K562 (cell line): Measurements from ENCODE around the gene PPARD. TPM values are rescaled to one million over a fixed set of nuclear protein-coding genes. Genes with fewer than 3 reads are reported as not detected.

Source experiments
- ATAC-seq: fragments of 200-7000 bp; cut with Tn5 transposase; 3 replicates; pipeline ENCODE4 v1.9.1; 2020; ENCODE audit warnings: moderate library complexity
- BruUV-seq: library from RNA; stranded (reverse); fragments of 400-500 nt; replicated peaks from 2 replicates; lab custom pipeline; 2021; lab: Mats Ljungman, UMichigan
- CTCF ChIA-PET: fragments of 300-600 bp; formaldehyde crosslinking; extraction: SDS; loops from one replicate; lab custom pipeline; 2021; ENCODE audit warnings: low intra/inter-chr PET ratio; lab: Yijun Ruan, JAX
- POLR2A ChIA-PET: fragments of 300-600, 350-650 bp; sonication (Branson Sonifier 250); formaldehyde crosslinking; extraction: SDS; loops from one replicate; lab custom pipeline; 2021; ENCODE audit warnings: antibody characterized with exemption, inconsistent platforms; lab: Yijun Ruan, JAX
- DNase-seq, 4 experiments: peaks; one replicate each; pipeline versions ENCODE4 v3.0.0 to v3.0.0-alpha.2; 2011 to 2018; ENCODE audit warnings: low spot score in 3 of 4, mixed read lengths in 3 of 4; ENCODE audit errors: extremely low read depth in 1 of 4
- FAIRE-seq: peaks from 2 replicates; lab custom pipeline; 2011; peaks lifted over from hg19 to GRCh38; lab: Jason Lieb, UNC
- H2AFZ ChIP-seq: 2 replicates; pipeline ENCODE4 v1.6.0; 2011; ENCODE audit warnings: low read depth, low read length, control low read depth, inconsistent platforms
- H3K27ac ChIP-seq: fragments of 200-600 bp; 3 replicates; pipeline ENCODE4 v1.8.0; 2011; ENCODE audit warnings: low read depth, mild to moderate bottlenecking, control low read depth, inconsistent platforms, low read length, moderate library complexity, mixed read lengths; ENCODE audit errors: extremely low read depth
- H3K27me3 ChIP-seq, 2 experiments: fragments of 300-600 bp in 1 of 2; 2 replicates in 1 of 2; 3 replicates in 1 of 2; pipeline versions ENCODE4 v1.6.0 to v1.8.0; 2011; ENCODE audit warnings: inconsistent platforms in 2 of 2, low read length in 2 of 2, mild to moderate bottlenecking in 1 of 2, mixed read lengths in 1 of 2, moderate library complexity in 1 of 2; ENCODE audit not compliant: control insufficient read depth in 2 of 2, insufficient read depth in 2 of 2
- H3K36me3 ChIP-seq: fragments of 300-600 bp; 3 replicates; pipeline ENCODE4 v1.8.0; 2011; ENCODE audit warnings: mild to moderate bottlenecking, low read length, inconsistent platforms; ENCODE audit not compliant: control insufficient read depth, insufficient read depth
- H3K4me1 ChIP-seq, 2 experiments: fragments of 200-600 bp in 1 of 2; replicated peaks in 1 of 2; 2 replicates in 1 of 2; 3 replicates in 1 of 2; pipeline versions ENCODE4 v1.5.1 to v1.8.0; 2011; ENCODE audit warnings: inconsistent platforms in 2 of 2, low read length in 2 of 2, mild to moderate bottlenecking in 1 of 2, mixed read lengths in 1 of 2, moderate library complexity in 1 of 2; ENCODE audit not compliant: control insufficient read depth in 2 of 2, insufficient read depth in 2 of 2
- H3K4me2 ChIP-seq: 2 replicates; pipeline ENCODE4 v1.6.1; 2011; ENCODE audit warnings: low read length, control low read depth, inconsistent platforms, mixed read lengths; ENCODE audit not compliant: insufficient read depth
- H3K4me3 ChIP-seq: fragments of 200-600 bp; sonication (generic), shearing (Covaris generic); 2 replicates; pipeline ENCODE4 v1.5.1; 2016; ENCODE audit warnings: control low read depth, inconsistent platforms
- H3K79me2 ChIP-seq: fragments of 200-600 bp; 3 replicates; pipeline ENCODE4 v1.8.0; 2011; ENCODE audit warnings: low read length, inconsistent platforms; ENCODE audit not compliant: control insufficient read depth, insufficient read depth
- H3K9ac ChIP-seq, 2 experiments: 2 replicates each; pipeline versions ENCODE4 v1.6.0 to v1.6.1; 2011; ENCODE audit warnings: low read depth in 2 of 2, low read length in 2 of 2, control low read depth in 1 of 2, inconsistent platforms in 1 of 2, mild to moderate bottlenecking in 1 of 2, mixed read lengths in 1 of 2; ENCODE audit not compliant: insufficient read depth in 1 of 2
- H3K9me1 ChIP-seq: one replicate; pipeline ENCODE4 v1.6.0; 2011; ENCODE audit warnings: inconsistent platforms, mild to moderate bottlenecking, low read length, moderate library complexity; ENCODE audit not compliant: control insufficient read depth, insufficient read depth
- H3K9me3 ChIP-seq: replicated peaks from 2 replicates; pipeline ENCODE4 v1.5.1; 2011; ENCODE audit warnings: low read depth, low read length, inconsistent platforms; ENCODE audit not compliant: control insufficient read depth, insufficient read depth
- H4K20me1 ChIP-seq: replicated peaks from 2 replicates; pipeline ENCODE4 v1.6.1; 2011; ENCODE audit warnings: low read length, inconsistent platforms, mixed read lengths; ENCODE audit not compliant: control insufficient read depth, insufficient read depth
- CBFA2T2 ChIP-seq: fragments of 450-650 bp; conservative IDR thresholded peaks from 2 replicates; pipeline ENCODE4 v1.6.1; 2017; ENCODE audit warnings: mild to moderate bottlenecking
- DPF2 ChIP-seq: fragments of 450-650 bp; IDR thresholded peaks from 2 replicates; pipeline ENCODE4 v1.6.1; 2016
- HMG20A ChIP-seq: fragments of 450-650 bp; formaldehyde crosslinking; conservative IDR thresholded peaks from 2 replicates; pipeline ENCODE4 v1.4.0; 2020; ENCODE audit warnings: mild to moderate bottlenecking, mixed read lengths
- NR3C1 ChIP-seq: sonication (generic); formaldehyde crosslinking; IDR thresholded peaks from 2 replicates; pipeline ENCODE4 v1.8.1; 2022; ENCODE audit warnings: missing genetic modification reagents
- POLR3A ChIP-seq: IDR thresholded peaks from 2 replicates; pipeline ENCODE4 v1.6.1; 2011; ENCODE audit warnings: borderline replicate concordance, mild to moderate bottlenecking, moderate library complexity; ENCODE audit not compliant: insufficient read length, insufficient read depth; ENCODE audit errors: extremely low read depth
- RAD21 ChIP-seq, 2 experiments: fragments of 250-450 bp in 1 of 2; fragments of 450-650 bp in 1 of 2; sonication (Bioruptor Pico) in 1 of 2; formaldehyde crosslinking in 1 of 2; IDR thresholded peaks in 1 of 2; conservative IDR thresholded peaks in 1 of 2; 2 replicates each; pipeline versions ENCODE4 v1.4.0 to v1.8.0; 2020 to 2022; ENCODE audit warnings: mild to moderate bottlenecking in 2 of 2, moderate library complexity in 1 of 2
- ZNF124 ChIP-seq: sonication (generic); formaldehyde crosslinking; IDR thresholded peaks from 2 replicates; pipeline ENCODE4 v1.8.1; 2022; ENCODE audit warnings: missing genetic modification reagents
- ZNF274 ChIP-seq: IDR thresholded peaks from 2 replicates; pipeline ENCODE4 v1.6.1; 2011; ENCODE audit warnings: low read depth, mild to moderate bottlenecking, low read length, moderate library complexity, borderline replicate concordance
- ZNF507 ChIP-seq: conservative IDR thresholded peaks from 2 replicates; pipeline ENCODE4 v1.6.1; 2017; ENCODE audit warnings: missing genetic modification characterization, missing compliant biosample characterization
- ZNF583 ChIP-seq: fragments of 250-450 bp; sonication (Bioruptor Pico); IDR thresholded peaks from 2 replicates; pipeline ENCODE4 v1.4.0; 2020
- ZNF780A ChIP-seq: fragments of 250-450 bp; sonication (Bioruptor Pico); IDR thresholded peaks from 2 replicates; pipeline ENCODE4 v1.5.0; 2021; ENCODE audit warnings: mild to moderate bottlenecking
- ZSCAN29 ChIP-seq: fragments of 450-650 bp; IDR thresholded peaks from 2 replicates; pipeline ENCODE4 v1.6.1; 2017
- WGBS: fragments of 100-300 bp; shearing (Covaris generic); methylation state at CpG from one replicate; pipeline ENCODE4 v1.1.6; 2016; ENCODE audit warnings: low coverage, mixed read lengths; ENCODE audit not compliant: insufficient coverage; ENCODE audit errors: missing lambda C conversion rate; 5-methylcytosine and 5-hydroxymethylcytosine counted together
- in situ Hi-C: fragments of 300-500 bp; cut with MboI; formaldehyde crosslinking; loops from 4 replicates; pipeline ENCODE4 v1.15.0; 2018; ENCODE audit warnings: inconsistent platforms, mixed read lengths
- intact Hi-C: fragments of 100-400 bp; cut with micrococcal nuclease; formaldehyde crosslinking; loops from 2 replicates; pipeline ENCODE4 v1.14.2; 2022
- polyA plus RNA-seq, 8 experiments: library from polyadenylated mRNA; depleted of rRNA in 4 of 8; stranded (reverse) in 5 of 8; unstranded in 3 of 8; fragments of >200 nt; fragmentation: Nextera tagmentation in 2 of 8; fragmentation: Illumina TruSeq in 1 of 8; extraction: Ambion mirVana in 2 of 8; extraction: Trizol in 1 of 8; gene quantifications; 2 replicates each; pipeline versions ENCODE4 v1.2.1 to v1.2.3, GENCODE V29; 2011 to 2014; ENCODE audit warnings: inconsistent platforms in 1 of 8, missing spikeins in 1 of 8
- total RNA-seq, 7 experiments: library from RNA; depleted of rRNA in 6 of 7; stranded (reverse); fragments of >200 nt in 6 of 7; fragmentation: Illumina TruSeq in 2 of 7; extraction: Trizol in 2 of 7; gene quantifications; 2 replicates each; pipeline versions ENCODE4 v1.2.1 to v1.2.3, GENCODE V29; 2011 to 2021; ENCODE audit warnings: low replicate concordance in 1 of 7
- TF ChIP-seq, protein P1 (sequence below): IDR thresholded peaks from 3 replicates; pipeline ENCODE4 v1.6.1; 2011; ENCODE audit warnings: borderline replicate concordance, mild to moderate bottlenecking, moderate library complexity; ENCODE audit not compliant: insufficient read length; ENCODE audit errors: extremely low read depth
- TF ChIP-seq, protein P2 (sequence below): fragments of 250-450 bp; sonication (Bioruptor Pico); IDR thresholded peaks from 2 replicates; pipeline ENCODE4 v1.4.0; 2020; ENCODE audit warnings: mild to moderate bottlenecking
- TF ChIP-seq, protein P3 (sequence below): sonication (generic); formaldehyde crosslinking; IDR thresholded peaks from 2 replicates; pipeline ENCODE4 v1.8.1; 2023; ENCODE audit warnings: mild to moderate bottlenecking, missing genetic modification reagents
- TF ChIP-seq, protein P4 (sequence below): fragments of 450-650 bp; formaldehyde crosslinking; IDR thresholded peaks from 2 replicates; pipeline ENCODE4 v1.4.0; 2020; ENCODE audit warnings: mild to moderate bottlenecking, moderate library complexity

The PPARD gene
- total and polyA plus RNA-seq, 9 of the 15 experiments (the other 6 are each of a cell fraction or from before 2014, with no cell fraction given), result 0.14 to 13.2 (median 3.8) TPM

DNA sequence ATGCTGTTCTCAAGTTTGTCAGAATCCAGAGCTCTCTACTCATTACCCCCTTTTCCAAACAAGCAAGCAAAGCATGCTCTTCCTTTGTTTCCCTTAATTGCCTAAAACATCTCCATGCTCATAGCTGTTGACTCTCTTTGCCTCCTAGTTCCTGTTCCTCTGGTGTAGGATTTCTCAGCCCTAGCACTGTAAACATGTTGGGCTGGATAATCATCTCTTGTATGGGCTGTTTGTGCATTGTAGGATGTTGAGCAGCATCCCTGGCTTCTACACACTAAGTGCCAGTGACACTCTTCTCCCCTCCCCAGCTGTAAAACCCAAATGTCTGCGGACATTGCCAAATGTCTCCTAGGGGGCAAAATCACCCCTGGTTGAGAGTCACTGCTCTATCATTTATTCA, 14.0 kb downstream of the PPARD start:
- Histone ChIP-seq H3K79me2 (no peaks in the 10 kb centered on the region), H3K9me3 (no peaks in the 10 kb centered on the region), H3K27me3 (no peaks in the 10 kb centered on the region), H3K4me3 (no peak overlapping the region), H3K27ac (no peak overlapping the region), H3K4me2 (no peak overlapping the region), H4K20me1 (no peaks in the 10 kb centered on the region), H3K36me3 (peaks cover 22% of the 10 kb centered on the region; the same call in 2 of the 3 replicates), H2AFZ (no peak overlapping the region), H3K4me1 (no peaks in the 10 kb centered on the region; a peak in 2 of 5 replicates), H3K9me1 (no peaks in the 10 kb centered on the region), H3K9ac (no peak overlapping the region)
- no TSS peak for BruUV-seq
- ATAC-seq, result no peak
- CTCF ChIA-PET, result no interaction called here
- 89% methylated on average over 1 of the region's 1 CpG for WGBS
- POLR2A ChIA-PET, result interaction anchor here (0.5 to 1.8 kb wide), 4 partner anchors 10 to 116 kb away, joined by 3 to 4 read pairs (median 4); no protein-coding TSS in a partner anchor
- intact Hi-C loops, result no loop called here
- no peak for FAIRE-seq
- in situ Hi-C loops, result no loop called here
- TF ChIP-seq ZNF124 (no peak), CBFA2T2 (no peak), RAD21 (CRISPR knock-in tag; conservative IDR thresholded peaks at IDR 0.05 in 1 of 2, IDR thresholded peaks at IDR 0.05 in 1 of 2) (no peak), POLR3A (no peak), NR3C1 (no peak), ZNF274 (no peak), ZNF583 (CRISPR knock-in tag) (no peak), DPF2 (no peak), ZNF507 (tag) (no peak), ZSCAN29 (no peak), ZNF780A (CRISPR knock-in tag) (no peak), HMG20A (CRISPR knock-in tag) (no peak)
- TF ChIP-seq, protein P1, sequence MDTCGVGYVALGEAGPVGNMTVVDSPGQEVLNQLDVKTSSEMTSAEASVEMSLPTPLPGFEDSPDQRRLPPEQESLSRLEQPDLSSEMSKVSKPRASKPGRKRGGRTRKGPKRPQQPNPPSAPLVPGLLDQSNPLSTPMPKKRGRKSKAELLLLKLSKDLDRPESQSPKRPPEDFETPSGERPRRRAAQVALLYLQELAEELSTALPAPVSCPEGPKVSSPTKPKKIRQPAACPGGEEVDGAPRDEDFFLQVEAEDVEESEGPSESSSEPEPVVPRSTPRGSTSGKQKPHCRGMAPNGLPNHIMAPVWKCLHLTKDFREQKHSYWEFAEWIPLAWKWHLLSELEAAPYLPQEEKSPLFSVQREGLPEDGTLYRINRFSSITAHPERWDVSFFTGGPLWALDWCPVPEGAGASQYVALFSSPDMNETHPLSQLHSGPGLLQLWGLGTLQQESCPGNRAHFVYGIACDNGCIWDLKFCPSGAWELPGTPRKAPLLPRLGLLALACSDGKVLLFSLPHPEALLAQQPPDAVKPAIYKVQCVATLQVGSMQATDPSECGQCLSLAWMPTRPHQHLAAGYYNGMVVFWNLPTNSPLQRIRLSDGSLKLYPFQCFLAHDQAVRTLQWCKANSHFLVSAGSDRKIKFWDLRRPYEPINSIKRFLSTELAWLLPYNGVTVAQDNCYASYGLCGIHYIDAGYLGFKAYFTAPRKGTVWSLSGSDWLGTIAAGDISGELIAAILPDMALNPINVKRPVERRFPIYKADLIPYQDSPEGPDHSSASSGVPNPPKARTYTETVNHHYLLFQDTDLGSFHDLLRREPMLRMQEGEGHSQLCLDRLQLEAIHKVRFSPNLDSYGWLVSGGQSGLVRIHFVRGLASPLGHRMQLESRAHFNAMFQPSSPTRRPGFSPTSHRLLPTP, result no peak
- TF ChIP-seq, protein P2, sequence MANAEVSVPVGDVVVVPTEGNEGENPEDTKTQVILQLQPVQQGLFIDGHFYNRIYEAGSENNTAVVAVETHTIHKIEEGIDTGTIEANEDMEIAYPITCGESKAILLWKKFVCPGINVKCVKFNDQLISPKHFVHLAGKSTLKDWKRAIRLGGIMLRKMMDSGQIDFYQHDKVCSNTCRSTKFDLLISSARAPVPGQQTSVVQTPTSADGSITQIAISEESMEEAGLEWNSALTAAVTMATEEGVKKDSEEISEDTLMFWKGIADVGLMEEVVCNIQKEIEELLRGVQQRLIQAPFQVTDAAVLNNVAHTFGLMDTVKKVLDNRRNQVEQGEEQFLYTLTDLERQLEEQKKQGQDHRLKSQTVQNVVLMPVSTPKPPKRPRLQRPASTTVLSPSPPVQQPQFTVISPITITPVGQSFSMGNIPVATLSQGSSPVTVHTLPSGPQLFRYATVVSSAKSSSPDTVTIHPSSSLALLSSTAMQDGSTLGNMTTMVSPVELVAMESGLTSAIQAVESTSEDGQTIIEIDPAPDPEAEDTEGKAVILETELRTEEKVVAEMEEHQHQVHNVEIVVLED (CRISPR knock-in tag), result no peak
- TF ChIP-seq, protein P3, sequence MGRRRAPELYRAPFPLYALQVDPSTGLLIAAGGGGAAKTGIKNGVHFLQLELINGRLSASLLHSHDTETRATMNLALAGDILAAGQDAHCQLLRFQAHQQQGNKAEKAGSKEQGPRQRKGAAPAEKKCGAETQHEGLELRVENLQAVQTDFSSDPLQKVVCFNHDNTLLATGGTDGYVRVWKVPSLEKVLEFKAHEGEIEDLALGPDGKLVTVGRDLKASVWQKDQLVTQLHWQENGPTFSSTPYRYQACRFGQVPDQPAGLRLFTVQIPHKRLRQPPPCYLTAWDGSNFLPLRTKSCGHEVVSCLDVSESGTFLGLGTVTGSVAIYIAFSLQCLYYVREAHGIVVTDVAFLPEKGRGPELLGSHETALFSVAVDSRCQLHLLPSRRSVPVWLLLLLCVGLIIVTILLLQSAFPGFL (CRISPR knock-in tag), result no peak
- TF ChIP-seq, protein P4, sequence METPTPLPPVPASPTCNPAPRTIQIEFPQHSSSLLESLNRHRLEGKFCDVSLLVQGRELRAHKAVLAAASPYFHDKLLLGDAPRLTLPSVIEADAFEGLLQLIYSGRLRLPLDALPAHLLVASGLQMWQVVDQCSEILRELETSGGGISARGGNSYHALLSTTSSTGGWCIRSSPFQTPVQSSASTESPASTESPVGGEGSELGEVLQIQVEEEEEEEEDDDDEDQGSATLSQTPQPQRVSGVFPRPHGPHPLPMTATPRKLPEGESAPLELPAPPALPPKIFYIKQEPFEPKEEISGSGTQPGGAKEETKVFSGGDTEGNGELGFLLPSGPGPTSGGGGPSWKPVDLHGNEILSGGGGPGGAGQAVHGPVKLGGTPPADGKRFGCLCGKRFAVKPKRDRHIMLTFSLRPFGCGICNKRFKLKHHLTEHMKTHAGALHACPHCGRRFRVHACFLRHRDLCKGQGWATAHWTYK (CRISPR knock-in tag), result no peak
- DNase-seq, result no peak
